Epithelial cell of alveolus of lung (primary cell): ENCODE results near the gene NGB. TPM values are rescaled to one million over a fixed set of nuclear protein-coding genes. Genes with fewer than 3 reads are reported as not detected.

ENCODE experiments used
- total RNA-seq: library from RNA; depleted of rRNA; stranded (reverse); fragments of >200 nt; gene quantifications from 2 replicates; pipeline ENCODE4 v1.2.1, GENCODE V29; 2015

The NGB gene
- total RNA-seq: not detected in 2 replicates

GRCh38 chr14:77271113-77271710 lies at the start of gene NGB:
Gene NGB, minus strand, starts transcription at chr14:77271206. Its CDS starts 269 bp downstream, at chr14:77270937.

GRCh38 chr14:77320238-77320935 lies 49.4 kb upstream of the NGB start, which contains the start of gene POMT2:
Gene POMT2, minus strand, starts transcription at chr14:77320883. Its CDS starts 202 bp downstream, at chr14:77320681.

Other genes starting within 250 kb of the NGB start
- gene IRF2BPL, start 242.5 kb downstream of the NGB start, total RNA-seq: 44.9 and 99.9 TPM in 2 replicates
- 7.5 and 19.0 TPM in 2 replicates for gene CIPC, start 172.9 kb downstream of the NGB start, total RNA-seq
- not detected in 2 replicates for gene ZDHHC22, start 129.4 kb downstream of the NGB start, total RNA-seq
- 0.65 TPM in 1 of 2 replicates, not detected in the other for gene TMEM63C, start 89.4 kb downstream of the NGB start, total RNA-seq
- gene POMT2, start 49.7 kb upstream of the NGB start, total RNA-seq: 14.5 and 21.1 TPM in 2 replicates
- 24.9 and 38.3 TPM in 2 replicates for gene GSTZ1, start 49.8 kb upstream of the NGB start, total RNA-seq
- 5.7 and 14.3 TPM in 2 replicates for gene TMED8, start 105.9 kb upstream of the NGB start, total RNA-seq
- 0.39 and 0.48 TPM in 2 replicates for gene SAMD15, start 106.2 kb upstream of the NGB start, total RNA-seq
- gene NOXRED1, start 152.3 kb upstream of the NGB start, total RNA-seq: not detected in 2 replicates
- 23.3 and 38.9 TPM in 2 replicates for gene VIPAS39, start 186.4 kb upstream of the NGB start, total RNA-seq
- 92.0 and 92.2 TPM in 2 replicates for gene AHSA1, start 186.9 kb upstream of the NGB start, total RNA-seq
- 1.6 TPM in 1 of 2 replicates, not detected in the other for gene ISM2, start 227.6 kb upstream of the NGB start, total RNA-seq